Measurements from ENCODE around the gene P2RX3. TPM values are rescaled to one million over a fixed set of nuclear protein-coding genes. Genes with fewer than 3 reads are reported as not detected.
"Not testable (repeated sequence)": the region's sequence is repeated elsewhere in the genome, so short reads cannot be mapped to it uniquely, and the experiment has no call there.

P2RX3 gene
- total and polyA plus RNA-seq, 2 of the 8 experiments (the other 6 are each of a cell fraction or from before 2014, with no cell fraction given) = 0.45 to 0.47 TPM

DNA sequence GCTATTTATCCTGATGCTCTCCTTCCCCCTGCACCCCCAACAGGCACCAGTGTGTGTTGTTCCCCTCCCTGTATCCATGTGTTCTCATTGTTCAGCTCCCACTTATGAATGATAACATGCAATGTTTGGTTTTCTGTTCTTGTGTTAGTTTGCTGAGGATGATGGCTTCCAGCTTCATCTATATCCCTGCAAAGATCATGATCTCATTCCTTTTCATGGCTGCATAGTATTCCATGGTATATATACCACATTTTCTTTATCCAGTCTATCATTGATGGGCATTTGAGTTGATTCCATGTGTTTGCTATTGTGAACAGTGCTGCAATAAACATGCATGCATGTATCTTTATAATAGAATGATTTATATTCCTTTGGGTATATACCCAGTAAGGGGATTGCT is 23.3 kb downstream of the P2RX3 start:
- H2AFZ ChIP-seq (ENCODE audit: low read length); H2AK5ac ChIP-seq (ENCODE audit: low read depth, low read length); H3K23me2 ChIP-seq (ENCODE audit: low read depth, low read length); H3K4me3 ChIP-seq (ENCODE audit: extremely low read depth in 1 of 4, insufficient read depth in 2 of 4, low read depth in 3 of 4, low read length in 4 of 4); H2BK12ac ChIP-seq (ENCODE audit: low read depth, low read length); H4K5ac ChIP-seq (ENCODE audit: insufficient read length, low read depth, low read length); H3K79me1 ChIP-seq (ENCODE audit: low read depth, low read length); H3K23ac ChIP-seq (ENCODE audit: insufficient read length); H3K36me3 ChIP-seq (ENCODE audit: control insufficient read depth in 2 of 4, insufficient read depth in 4 of 4, low read length in 3 of 4); H2BK120ac ChIP-seq (replicated peaks; ENCODE audit: low read depth, low read length); H4K20me1 ChIP-seq (replicated peaks in 1 of 2; ENCODE audit: control insufficient read depth in 1 of 2, insufficient read depth in 2 of 2, low read length in 2 of 2); H3K79me2 ChIP-seq (ENCODE audit: control insufficient read depth in 1 of 2, insufficient read depth in 2 of 2, low read length in 2 of 2); DNase-seq (ENCODE audit: low read depth in 1 of 2, low spot score in 2 of 2); H4K91ac ChIP-seq (replicated peaks; ENCODE audit: insufficient read length, low read length); H4K8ac ChIP-seq (ENCODE audit: extremely low read depth, insufficient read depth, low read length); H3K27ac ChIP-seq (ENCODE audit: low read depth, low read length); H2BK20ac ChIP-seq (ENCODE audit: low read length); H2BK5ac ChIP-seq (ENCODE audit: low read depth, low read length); H3K4ac ChIP-seq (replicated peaks; ENCODE audit: insufficient read length, low read depth, low read length); H3K14ac ChIP-seq (ENCODE audit: insufficient read length); H3K4me2 ChIP-seq (ENCODE audit: insufficient read depth in 1 of 2, low read depth in 2 of 2, low read length in 2 of 2); FAIRE-seq; H3K9me3 ChIP-seq (ENCODE audit: insufficient read depth in 2 of 2, low read depth in 1 of 2, low read length in 1 of 2); H3K18ac ChIP-seq (ENCODE audit: extremely low read depth, low read length); H3K27me3 ChIP-seq (replicated peaks in 1 of 4; ENCODE audit: control insufficient read depth in 3 of 4, extremely low read depth in 1 of 4, insufficient read depth in 3 of 4, low read length in 3 of 4); H2BK15ac ChIP-seq (ENCODE audit: low read length); H3K9ac ChIP-seq (replicated peaks in 1 of 4; ENCODE audit: extremely low read depth in 1 of 4, low read depth in 3 of 4, low read length in 3 of 4); H3K56ac ChIP-seq (replicated peaks; ENCODE audit: insufficient read length, low read depth, low read length): not testable (repeated sequence)
- ChIA-PET POLR2A (ENCODE audit: partially characterized antibody) (interaction anchor here (1.0 to 2.9 kb wide), 3 partner anchors 36 to 290 kb away, joined by 3 to 10 read pairs (median 5); partner anchors contain the start of gene TNKS1BP1), CTCF (ENCODE audit: partially characterized antibody) (interaction anchor here (1.0 to 4.9 kb wide), 7 partner anchors 10 to 166 kb away, joined by 3 to 24 read pairs (median 5); no protein-coding TSS in a partner anchor)
- peaks cover 9 to 23% (median 11%) of the 10 kb centered on the region in 4 experiments for H3K4me1 ChIP-seq (replicated peaks in 1 of 4; ENCODE audit: control insufficient read depth in 3 of 4, insufficient read depth in 4 of 4, low read length in 3 of 4)

All from H1 (cell line).